H1 (cell line): ENCODE data around the gene SLCO4A1. TPM values are rescaled to one million over a fixed set of nuclear protein-coding genes. Genes with fewer than 3 reads are reported as not detected.

Source experiments
- CTCF ChIA-PET: fragments of 300-600 bp; sonication (Branson Sonifier 250); formaldehyde crosslinking; loops from one replicate; lab custom pipeline; 2021; ENCODE audit not compliant: partially characterized antibody; lab: Charles Lee
- POLR2A ChIA-PET: fragments of 300-600 bp; sonication (Branson Sonifier 250); formaldehyde crosslinking; loops from one replicate; lab custom pipeline; 2021; ENCODE audit warnings: inconsistent platforms; ENCODE audit not compliant: partially characterized antibody; lab: Charles Lee
- DNase-seq, 2 experiments: peaks; one replicate each; pipeline versions ENCODE4 v3.0.0 to v3.0.0-alpha.2; 2010 to 2022; ENCODE audit warnings: low spot score in 2 of 2, low read depth in 1 of 2, mixed read lengths in 1 of 2
- FAIRE-seq: peaks from 2 replicates; lab custom pipeline; 2011; peaks lifted over from hg19 to GRCh38; lab: Jason Lieb, UNC
- H2AFZ ChIP-seq: 2 replicates; pipeline ENCODE4 v1.8.1; 2012; ENCODE audit warnings: low read length, inconsistent platforms
- H2AK5ac ChIP-seq: 2 replicates; pipeline ENCODE4 v1.6.1; 2013; ENCODE audit warnings: low read depth, low read length
- H2BK120ac ChIP-seq: replicated peaks from 2 replicates; pipeline ENCODE3; 2013; ENCODE audit warnings: low read depth, low read length, inconsistent platforms
- H2BK12ac ChIP-seq: 2 replicates; pipeline ENCODE4 v1.6.1; 2013; ENCODE audit warnings: low read depth, low read length
- H2BK15ac ChIP-seq: 2 replicates; pipeline ENCODE4 v1.6.1; 2013; ENCODE audit warnings: low read length
- H2BK20ac ChIP-seq: 2 replicates; pipeline ENCODE4 v1.6.1; 2013; ENCODE audit warnings: low read length
- H2BK5ac ChIP-seq: 2 replicates; pipeline ENCODE4 v1.6.1; 2013; ENCODE audit warnings: low read depth, low read length
- H3K14ac ChIP-seq: 2 replicates; pipeline ENCODE4 v1.6.1; 2013; ENCODE audit warnings: inconsistent platforms; ENCODE audit not compliant: insufficient read length
- H3K18ac ChIP-seq: 2 replicates; pipeline ENCODE4 v1.6.1; 2013; ENCODE audit warnings: low read length; ENCODE audit errors: extremely low read depth
- H3K23ac ChIP-seq: 2 replicates; pipeline ENCODE4 v1.6.1; 2013; ENCODE audit warnings: inconsistent platforms; ENCODE audit not compliant: insufficient read length
- H3K23me2 ChIP-seq: 2 replicates; pipeline ENCODE4 v1.6.1; 2013; ENCODE audit warnings: low read depth, low read length
- H3K27ac ChIP-seq: 2 replicates; pipeline ENCODE4 v1.6.1; 2011; ENCODE audit warnings: low read depth, low read length, inconsistent platforms
- H3K27me3 ChIP-seq, 4 experiments: replicated peaks in 1 of 4; 1 replicate in 1 of 4; 2 replicates in 3 of 4; pipeline versions ENCODE4 v1.6.1 to v1.8.1; 2011 to 2013; ENCODE audit warnings: low read length in 3 of 4, mild to moderate bottlenecking in 3 of 4, inconsistent platforms in 2 of 4, mixed read lengths in 2 of 4, moderate library complexity in 1 of 4; ENCODE audit not compliant: control insufficient read depth in 3 of 4, insufficient read depth in 3 of 4; ENCODE audit errors: extremely low read depth in 1 of 4
- H3K36me3 ChIP-seq, 4 experiments: 2 replicates each; pipeline versions ENCODE4 v1.6.1 to v1.8.1; 2011 to 2013; ENCODE audit warnings: mild to moderate bottlenecking in 4 of 4, low read length in 3 of 4, moderate library complexity in 2 of 4, control low read depth in 1 of 4, inconsistent platforms in 1 of 4; ENCODE audit not compliant: insufficient read depth in 4 of 4, control insufficient read depth in 2 of 4
- H3K4ac ChIP-seq: replicated peaks from 2 replicates; pipeline ENCODE3; 2013; ENCODE audit warnings: low read length, low read depth, mixed read lengths, inconsistent platforms; ENCODE audit not compliant: insufficient read length
- H3K4me1 ChIP-seq, 4 experiments: replicated peaks in 1 of 4; 1 replicate in 1 of 4; 2 replicates in 3 of 4; pipeline versions ENCODE4 v1.6.1 to v1.8.1; 2011 to 2013; ENCODE audit warnings: low read length in 3 of 4, inconsistent platforms in 2 of 4, mixed read lengths in 1 of 4; ENCODE audit not compliant: insufficient read depth in 4 of 4, control insufficient read depth in 3 of 4
- H3K4me2 ChIP-seq, 2 experiments: 2 replicates each; pipeline versions ENCODE4 v1.6.1 to v1.8.1; 2011 to 2013; ENCODE audit warnings: low read depth in 2 of 2, low read length in 2 of 2, control low read depth in 1 of 2, inconsistent platforms in 1 of 2, mild to moderate bottlenecking in 1 of 2; ENCODE audit not compliant: insufficient read depth in 1 of 2
- H3K4me3 ChIP-seq, 4 experiments: fragments of 200-600, 300-600 bp in 1 of 4; sonication (generic), shearing (Covaris generic), sonication (Bioruptor Twin) in 1 of 4; 2 replicates each; pipeline versions ENCODE4 v1.5.1 to v1.8.1; 2011 to 2016; ENCODE audit warnings: low read length in 4 of 4, low read depth in 3 of 4, control low read depth in 2 of 4, inconsistent platforms in 2 of 4, mild to moderate bottlenecking in 2 of 4, mixed read lengths in 1 of 4, moderate library complexity in 1 of 4; ENCODE audit not compliant: insufficient read depth in 2 of 4; ENCODE audit errors: extremely low read depth in 1 of 4
- H3K56ac ChIP-seq: replicated peaks from 2 replicates; pipeline ENCODE3; 2013; ENCODE audit warnings: low read depth, mild to moderate bottlenecking, mixed read lengths, low read length, inconsistent platforms; ENCODE audit not compliant: insufficient read length
- H3K79me1 ChIP-seq: 2 replicates; pipeline ENCODE4 v1.6.1; 2013; ENCODE audit warnings: low read depth, low read length, control low read depth
- H3K79me2 ChIP-seq, 2 experiments: 2 replicates each; pipeline versions ENCODE4 v1.6.1 to v1.8.1; 2012 to 2013; ENCODE audit warnings: low read length in 2 of 2, mild to moderate bottlenecking in 2 of 2, inconsistent platforms in 1 of 2; ENCODE audit not compliant: insufficient read depth in 2 of 2, control insufficient read depth in 1 of 2
- H3K9ac ChIP-seq, 4 experiments: replicated peaks in 1 of 4; 1 replicate in 1 of 4; 2 replicates in 3 of 4; pipeline versions ENCODE4 v1.6.1 to v1.8.1; 2011 to 2013; ENCODE audit warnings: low read depth in 3 of 4, low read length in 3 of 4, control low read depth in 2 of 4, mild to moderate bottlenecking in 2 of 4, moderate library complexity in 2 of 4, inconsistent platforms in 1 of 4; ENCODE audit errors: extremely low read depth in 1 of 4
- H3K9me3 ChIP-seq, 2 experiments: 2 replicates each; pipeline versions ENCODE4 v1.6.1 to v1.8.1; 2012 to 2013; ENCODE audit warnings: mild to moderate bottlenecking in 2 of 2, moderate library complexity in 2 of 2, control low read depth in 1 of 2, inconsistent platforms in 1 of 2, low read depth in 1 of 2, low read length in 1 of 2, mixed read lengths in 1 of 2; ENCODE audit not compliant: insufficient read depth in 2 of 2
- H4K20me1 ChIP-seq, 2 experiments: replicated peaks in 1 of 2; 2 replicates each; pipeline versions ENCODE3 to v1.8.1; 2011 to 2013; ENCODE audit warnings: inconsistent platforms in 2 of 2, low read length in 2 of 2, mild to moderate bottlenecking in 1 of 2; ENCODE audit not compliant: insufficient read depth in 2 of 2, control insufficient read depth in 1 of 2
- H4K5ac ChIP-seq: 2 replicates; pipeline ENCODE4 v1.6.1; 2013; ENCODE audit warnings: low read length, low read depth, mixed read lengths, inconsistent platforms; ENCODE audit not compliant: insufficient read length
- H4K8ac ChIP-seq: 2 replicates; pipeline ENCODE4 v1.8.0; 2013; ENCODE audit warnings: mild to moderate bottlenecking, moderate library complexity, low read length, inconsistent platforms; ENCODE audit not compliant: insufficient read depth; ENCODE audit errors: extremely low read depth
- H4K91ac ChIP-seq: replicated peaks from 2 replicates; pipeline ENCODE3; 2013; ENCODE audit warnings: low read length, mixed read lengths, inconsistent platforms; ENCODE audit not compliant: insufficient read length
- RBBP5 ChIP-seq: IDR thresholded peaks from 2 replicates; pipeline ENCODE4 v1.7.1; 2012; ENCODE audit warnings: low read depth, mild to moderate bottlenecking, inconsistent platforms, low read length, moderate library complexity, borderline replicate concordance
- SIN3A ChIP-seq, 2 experiments: IDR thresholded peaks in 1 of 2; conservative IDR thresholded peaks in 1 of 2; 2 replicates each; pipeline ENCODE4 v1.6.1; 2011 to 2012; ENCODE audit warnings: low read length in 2 of 2, improper control_type of control experiment in 1 of 2, low read depth in 1 of 2, mild to moderate bottlenecking in 1 of 2
- WGBS, 2 experiments: shearing (Covaris generic) in 1 of 2; methylation state at CpG; one replicate each; pipeline versions ENCODE4 v1.1.6 to v1.1.7; 2013 to 2015; ENCODE audit warnings: low lambda C conversion rate in 2 of 2, mixed read lengths in 2 of 2, inconsistent platforms in 1 of 2, low coverage in 1 of 2, missing lambda C conversion rate in 1 of 2; ENCODE audit not compliant: insufficient replicate concordance in 2 of 2, insufficient coverage in 1 of 2, insufficient read length in 1 of 2; ENCODE audit errors: extremely low coverage in 1 of 2, missing lambda C conversion rate in 1 of 2; 5-methylcytosine and 5-hydroxymethylcytosine counted together
- polyA plus RNA-seq, 7 experiments: library from polyadenylated mRNA; depleted of rRNA in 3 of 7; stranded (reverse) in 5 of 7; unstranded in 2 of 7; fragments of >200 nt in 5 of 7; fragments of 200-250 nt in 2 of 7; gene quantifications; 1 replicate in 5 of 7; 2 replicates in 1 of 7; 4 replicates in 1 of 7; pipeline versions ENCODE4 v1.2.1 to v1.2.3, GENCODE V29; 2011 to 2013; ENCODE audit warnings: missing spikeins in 2 of 7, mixed read lengths in 2 of 7
- total RNA-seq: library from RNA; stranded (reverse); fragmentation: NEBNext Ultra II Directional; extraction: Animal tissue kit (Norgen Biotek cat#: 25700); gene quantifications from 2 replicates; pipeline ENCODE4 v1.2.1, GENCODE V29; 2021

SLCO4A1 gene
- total and polyA plus RNA-seq, 2 of the 8 experiments (the other 6 are each of a cell fraction or from before 2014, with no cell fraction given): 10.5 to 18.5 TPM

DNA sequence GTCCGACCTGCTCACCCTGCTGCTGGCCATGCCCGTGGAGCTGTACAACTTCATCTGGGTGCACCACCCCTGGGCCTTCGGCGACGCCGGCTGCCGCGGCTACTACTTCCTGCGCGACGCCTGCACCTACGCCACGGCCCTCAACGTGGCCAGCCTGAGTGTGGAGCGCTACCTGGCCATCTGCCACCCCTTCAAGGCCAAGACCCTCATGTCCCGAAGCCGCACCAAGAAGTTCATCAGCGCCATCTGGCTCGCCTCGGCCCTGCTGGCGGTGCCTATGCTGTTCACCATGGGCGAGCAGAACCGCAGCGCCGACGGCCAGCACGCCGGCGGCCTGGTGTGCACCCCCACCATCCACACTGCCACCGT is 67.2 kb downstream of the SLCO4A1 start:
- Histone ChIP-seq H2BK20ac (no peak overlapping the region), H4K91ac (peak overlapping the region; percentile 25), H3K14ac (no peak overlapping the region), H3K36me3 (no peaks in the 10 kb centered on the region), H3K23me2 (peaks cover 11% of the 10 kb centered on the region; the same call in 1 of the 2 replicates), H3K4me1 (peaks cover 0 to 8% (median 7%) of the 10 kb centered on the region in 4 experiments; a peak in 5 of 7 replicates), H2AK5ac (no peak overlapping the region), H3K79me1 (no peaks in the 10 kb centered on the region), H3K79me2 (no peaks in the 10 kb centered on the region), H3K23ac (no peak overlapping the region), H4K20me1 (peaks cover 3 to 5% of the 10 kb centered on the region in 2 experiments), H3K18ac (no peak overlapping the region), H2AFZ (no peak overlapping the region), H3K56ac (no peak overlapping the region), H2BK120ac (no peak overlapping the region), H3K9me3 (no peaks in the 10 kb centered on the region), H2BK5ac (peak overlapping the region; percentile 40; the same call in 1 of the 2 replicates), H3K27ac (no peak overlapping the region), H2BK12ac (peak overlapping the region; percentile 96; the same call in 1 of the 2 replicates), H4K8ac (no peak overlapping the region; the same call in 1 of the 2 replicates), H2BK15ac (no peak overlapping the region), H3K4me3 (peak overlapping the region in 1 of 4 experiments; percentile 56; a peak in 1 of 8 replicates), H3K27me3 (peaks cover 22 to 40% (median 30%) of the 10 kb centered on the region in 4 experiments), H3K9ac (no peak overlapping the region), H4K5ac (no peak overlapping the region), H3K4ac (no peak overlapping the region), H3K4me2 (peak overlapping the region; percentile 68 to 84; a peak in 3 of 4 replicates)
- WGBS, 2 experiments: 91% methylated on average over 26 of the region's 30 CpGs; no CpG with 5 or more reads in 1 of the 2 experiments
- CTCF ChIA-PET: interaction anchor here (0.8 to 4.4 kb wide), 16 partner anchors 10 to 228 kb away, joined by 3 to 38 read pairs (median 4); no protein-coding TSS in a partner anchor
- FAIRE-seq (no peak), DNase-seq (no peak)
- POLR2A ChIA-PET: interaction anchor here (1.1 kb wide), 1 partner anchor 15 kb away, joined by 4 read pairs; no protein-coding TSS in a partner anchor
- no peak for TF ChIP-seq RBBP5
- no peak for TF ChIP-seq SIN3A (conservative IDR thresholded peaks at IDR 0.05 in 1 of 2, IDR thresholded peaks at IDR 0.05 in 1 of 2; ENCODE audit: low read depth in 1 of 2, low read length in 2 of 2)
